Forelimb muscle (tissue), 1 donor: ENCODE data around the gene PPP1R1C. TPM values are rescaled to one million over a fixed set of nuclear protein-coding genes. Genes with fewer than 3 reads are reported as not detected.

Experiments used
- DNase-seq: peaks from one replicate; pipeline ENCODE4 v3.0.0-alpha.2; 2013; ENCODE audit warnings: low read depth
- polyA plus RNA-seq: library from polyadenylated mRNA; unstranded; fragments of 120-200 nt; gene quantifications from one replicate; pipeline ENCODE4 v1.2.1, GENCODE V29; 2013; ENCODE audit not compliant: insufficient read length

The PPP1R1C gene
- polyA plus RNA-seq, 1 donor, result 0.34 TPM

DNA sequence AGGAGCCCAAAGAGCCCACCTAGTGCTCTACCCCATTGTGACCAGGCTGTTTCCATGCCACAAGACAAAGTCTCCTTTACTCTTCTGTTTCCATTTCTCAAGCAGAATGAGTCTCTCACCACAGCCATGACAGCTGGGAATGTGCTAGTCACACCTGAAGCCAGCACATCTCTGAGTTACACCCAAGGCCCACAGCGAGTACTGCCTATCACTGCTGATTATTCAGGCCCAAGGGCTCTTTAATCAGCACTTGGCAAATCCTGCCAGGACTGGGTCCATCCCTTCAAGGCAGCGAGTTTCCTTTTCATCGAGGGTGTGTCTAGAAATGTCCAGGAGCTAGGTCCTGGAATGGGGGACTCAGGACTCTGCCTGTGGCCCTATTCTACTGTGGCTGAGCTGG lies 14.6 kb upstream of the PPP1R1C start:
- DNase-seq, result no peak

- no peak for DNase-seq
Observed at GRCh38 chr2:181972431-181973170, 13.1 kb upstream of the PPP1R1C start.

DNA sequence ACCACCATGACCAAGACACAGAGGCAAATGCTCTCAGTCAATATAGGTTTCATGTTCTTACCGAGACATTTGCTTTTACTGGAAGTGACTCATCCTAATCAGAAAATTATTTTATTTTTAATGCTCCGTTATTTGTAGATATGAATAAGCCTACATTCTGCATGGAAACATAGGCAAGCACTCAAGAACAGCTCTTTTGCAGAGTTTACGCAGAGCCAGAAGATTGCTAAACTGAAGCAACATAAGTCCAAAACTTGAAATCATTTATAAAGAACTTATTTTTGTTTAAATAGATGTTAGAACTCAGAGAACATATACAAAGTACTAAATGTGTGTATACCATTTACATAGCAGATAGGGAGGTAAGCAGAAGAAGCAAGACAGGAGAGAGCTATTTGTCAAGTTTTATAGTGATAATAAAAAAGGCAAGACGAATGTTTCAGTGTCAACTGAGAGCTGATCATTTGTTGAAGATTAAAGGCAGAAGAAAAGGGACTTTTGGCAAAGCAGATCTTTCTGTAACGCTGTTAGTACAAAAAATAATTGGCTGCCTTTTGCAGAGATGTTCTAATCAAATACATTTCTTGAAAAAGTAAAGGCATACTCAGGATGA lies 12.4 kb upstream of the PPP1R1C start:
- DNase-seq, result no peak

DNA sequence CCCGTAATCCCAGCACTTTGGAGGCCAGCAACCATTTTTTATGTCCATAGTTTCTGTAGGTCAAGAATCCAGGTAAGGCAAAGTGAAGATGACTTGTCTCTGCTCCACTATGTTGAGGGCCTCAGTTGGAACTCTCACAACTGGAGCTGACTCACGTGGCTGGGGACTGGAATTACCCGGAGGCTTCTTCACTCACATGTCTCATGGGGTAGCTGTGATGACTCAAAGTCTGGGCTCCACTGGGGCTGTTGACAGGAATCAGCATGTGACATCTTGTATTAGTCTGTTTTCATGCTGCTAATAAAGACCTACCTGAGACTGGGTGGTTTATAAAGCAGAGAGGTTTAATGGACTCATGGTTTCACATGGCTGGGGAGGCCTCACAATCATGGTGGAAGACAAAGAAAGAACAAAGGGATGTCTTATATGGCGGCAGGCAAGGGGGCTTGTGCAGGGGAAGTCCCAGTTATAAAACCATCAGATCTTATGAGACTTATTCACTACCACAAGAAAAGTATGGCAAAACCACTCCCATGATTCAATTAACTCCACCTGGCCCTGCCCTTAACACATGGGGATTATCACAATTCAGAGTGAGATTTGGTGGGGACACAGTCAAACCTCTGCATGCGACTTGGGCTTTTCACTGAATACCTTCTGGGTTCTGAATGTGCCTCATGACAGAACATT lies 7.8 kb upstream of the PPP1R1C start:
- no peak for DNase-seq

DNA sequence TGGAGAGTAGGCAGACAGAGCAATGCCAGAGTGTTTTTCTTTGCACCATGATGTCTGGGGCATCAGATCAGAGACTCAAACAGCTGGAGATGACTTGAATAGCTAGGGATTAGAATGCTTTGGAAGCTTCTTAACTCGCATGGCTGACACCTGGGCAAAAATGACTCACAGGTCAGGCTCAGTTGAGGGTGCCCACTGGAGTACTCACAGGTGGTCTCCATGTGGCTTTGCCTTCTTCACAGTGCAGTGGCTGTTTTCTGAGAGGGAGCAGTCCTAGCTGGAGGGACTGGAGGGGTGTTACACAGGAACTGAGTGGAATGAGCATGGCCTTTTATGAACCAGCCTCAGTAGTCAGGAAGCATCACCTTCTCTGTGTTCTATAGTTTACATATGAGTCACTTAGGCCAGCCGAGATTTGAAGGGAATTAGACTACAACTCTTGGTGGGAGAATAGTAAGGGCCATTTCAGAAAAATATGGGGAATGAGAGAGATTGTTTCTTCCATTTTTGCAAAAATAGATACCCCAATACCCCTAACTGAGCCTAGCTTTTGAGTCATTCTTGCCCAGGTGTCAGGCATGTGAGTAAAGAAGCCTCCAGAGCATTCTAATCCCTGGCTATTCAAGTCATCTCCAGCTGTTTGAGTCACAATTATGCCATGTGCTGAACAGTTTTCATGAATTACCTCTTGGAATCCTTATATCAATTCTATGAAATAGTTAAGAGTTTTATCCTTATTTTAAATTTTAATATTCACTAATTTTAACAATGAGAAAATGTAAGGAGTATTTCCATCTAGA lies 7.1 kb upstream of the PPP1R1C start:
- DNase-seq, result no peak

DNA sequence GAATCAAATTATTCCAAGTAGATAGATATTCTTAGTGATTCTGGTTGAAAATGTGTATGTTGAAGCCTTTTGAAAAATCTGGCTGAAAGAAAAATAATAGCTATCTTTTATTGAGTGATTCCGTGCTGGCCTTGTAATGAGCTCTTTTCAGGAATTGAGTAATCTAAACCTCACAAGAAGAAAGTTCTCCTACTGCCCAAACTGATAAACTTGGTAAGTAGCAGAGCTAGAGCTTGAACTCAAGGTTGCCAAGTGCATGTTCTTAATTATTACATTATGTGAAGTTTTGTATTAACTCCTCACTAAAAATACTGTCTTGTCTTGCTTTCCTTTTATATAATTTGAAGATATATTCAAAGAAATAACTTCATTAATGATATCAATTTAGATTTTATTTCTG lies 1.6 kb upstream of the PPP1R1C start:
- DNase-seq, result no peak

DNA sequence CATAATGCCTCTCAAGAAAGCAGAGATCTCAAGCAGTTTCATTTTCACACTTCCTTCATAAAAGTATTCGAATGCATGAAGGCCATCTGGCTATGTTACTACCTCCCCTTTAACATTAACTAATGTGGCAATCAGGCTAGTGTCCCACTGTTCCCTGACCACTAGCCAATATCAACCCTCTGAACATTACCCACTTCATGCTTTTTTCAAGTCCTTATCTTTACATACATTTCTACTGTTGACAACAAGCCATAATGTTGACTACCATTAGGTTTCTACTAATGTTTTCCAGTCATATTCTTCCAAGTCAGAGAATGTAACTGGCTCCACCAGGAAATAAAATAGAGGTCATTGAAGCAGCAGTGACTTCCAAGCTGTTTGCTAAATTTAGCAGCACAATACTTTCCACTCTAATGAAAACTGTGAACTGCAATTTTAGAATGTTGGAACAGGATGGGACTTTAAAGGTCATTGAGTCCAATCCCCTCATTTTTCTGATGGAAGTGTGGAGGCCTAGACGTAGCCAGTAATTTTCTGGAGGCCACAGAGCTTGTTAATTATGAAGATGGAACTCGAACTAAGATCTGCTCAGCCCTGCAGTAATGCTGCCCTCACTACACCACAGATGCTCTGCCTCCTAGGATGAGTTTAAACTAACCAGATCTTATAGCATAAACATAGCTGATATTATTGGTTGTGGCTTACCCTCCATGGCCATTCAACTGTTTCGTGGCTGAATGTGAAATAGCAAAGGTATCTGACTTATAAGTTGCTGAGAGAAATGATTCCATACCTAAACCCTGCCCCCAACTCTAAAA lies 630 bp upstream of the PPP1R1C start:
- peak; percentile 14 for DNase-seq

DNA sequence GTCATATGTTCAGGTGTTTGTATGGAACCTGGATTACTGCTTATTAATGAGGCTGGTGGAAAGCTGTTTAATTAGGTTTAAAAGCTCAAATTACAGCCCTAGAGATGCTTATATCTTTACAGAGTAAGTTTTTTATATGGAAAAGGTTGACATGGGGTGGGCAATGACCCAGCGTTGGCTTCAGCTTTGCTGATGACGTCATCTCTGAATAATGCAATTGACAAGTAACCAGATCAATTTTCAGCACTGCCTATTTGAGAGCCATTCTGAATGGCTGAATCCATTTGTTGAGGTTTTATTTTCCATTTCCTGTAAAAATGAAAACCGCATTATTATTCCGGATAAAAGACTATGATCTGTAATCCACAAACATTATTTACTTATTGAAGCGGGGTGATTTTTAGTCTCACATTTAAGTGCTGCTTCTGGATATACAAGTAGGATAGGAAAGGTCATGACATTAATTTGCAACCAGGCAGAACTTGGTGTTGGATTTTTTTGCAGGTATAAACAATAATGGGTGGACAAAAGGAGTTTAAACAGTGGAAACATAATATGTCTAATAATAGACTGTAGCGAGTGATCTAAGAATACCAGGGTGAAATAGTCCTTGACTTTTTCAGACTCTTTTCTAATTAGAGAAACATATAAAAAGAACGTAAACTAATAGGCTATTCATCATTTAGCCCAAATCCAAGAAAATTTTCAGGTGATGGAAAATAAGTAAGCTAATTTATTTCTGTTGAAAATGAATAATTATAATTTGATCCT lies 2.7 kb downstream of the PPP1R1C start:
- DNase-seq, result no peak

DNA sequence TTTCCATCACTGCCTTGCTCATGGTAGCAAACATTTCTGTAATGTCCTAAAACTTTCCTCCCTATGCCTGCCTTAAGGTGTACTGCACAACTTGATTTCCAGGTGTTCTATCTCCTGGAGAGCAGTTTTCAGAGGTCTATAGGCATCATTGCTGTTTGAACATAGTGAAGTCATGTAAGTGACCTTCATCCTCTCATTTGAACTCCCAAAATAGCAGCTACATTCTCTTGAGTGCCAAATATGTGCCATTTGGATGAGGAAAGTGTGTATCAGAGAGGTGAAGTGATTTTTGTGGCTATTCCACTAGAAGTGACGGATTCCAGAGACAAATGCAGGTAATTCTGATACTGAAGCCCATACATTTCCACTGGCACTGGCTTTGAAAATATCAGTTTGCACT lies 3.4 kb downstream of the PPP1R1C start:
- no peak for DNase-seq

GRCh38 chr2:181991171-181991885 lies 5.7 kb downstream of the PPP1R1C start:
- no peak for DNase-seq

DNA sequence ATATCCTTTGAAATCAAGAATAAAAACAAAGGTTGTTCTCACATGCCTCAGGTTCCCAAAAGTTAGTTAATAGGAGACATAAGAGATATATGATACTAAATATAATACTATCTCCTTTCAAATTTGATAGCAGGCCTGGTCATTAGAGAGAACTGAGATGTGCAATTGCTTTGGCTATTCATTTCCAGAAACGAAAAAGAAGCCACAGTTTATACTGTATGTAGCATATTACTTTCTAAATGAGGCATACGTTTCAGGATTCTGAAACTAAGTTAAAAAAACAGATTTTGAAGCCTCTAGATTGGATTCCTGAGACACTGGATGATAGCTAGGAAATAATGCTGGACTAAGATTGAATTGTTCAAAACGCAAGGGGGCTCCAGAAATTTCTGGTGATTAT lies 7.1 kb downstream of the PPP1R1C start:
- DNase-seq, result no peak

DNA sequence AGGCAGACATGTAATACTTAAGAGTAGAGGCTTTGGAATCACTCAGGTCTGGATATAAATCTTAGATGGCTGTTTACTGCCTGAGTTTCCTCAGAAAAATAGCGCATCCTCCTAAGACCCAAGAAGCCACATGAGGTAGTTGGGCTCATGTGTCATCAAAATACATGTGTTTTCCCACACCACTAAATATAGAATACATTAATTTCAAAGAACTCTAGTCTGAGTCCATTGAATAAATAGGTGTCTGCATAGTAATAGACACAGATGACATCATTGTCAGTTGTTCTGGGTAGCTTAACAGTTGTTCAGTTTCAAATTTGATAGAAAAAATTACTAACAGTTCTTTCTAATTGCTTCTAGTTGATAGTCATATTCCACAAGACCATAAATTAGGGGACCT lies 9.6 kb downstream of the PPP1R1C start:
- no peak for DNase-seq

DNA sequence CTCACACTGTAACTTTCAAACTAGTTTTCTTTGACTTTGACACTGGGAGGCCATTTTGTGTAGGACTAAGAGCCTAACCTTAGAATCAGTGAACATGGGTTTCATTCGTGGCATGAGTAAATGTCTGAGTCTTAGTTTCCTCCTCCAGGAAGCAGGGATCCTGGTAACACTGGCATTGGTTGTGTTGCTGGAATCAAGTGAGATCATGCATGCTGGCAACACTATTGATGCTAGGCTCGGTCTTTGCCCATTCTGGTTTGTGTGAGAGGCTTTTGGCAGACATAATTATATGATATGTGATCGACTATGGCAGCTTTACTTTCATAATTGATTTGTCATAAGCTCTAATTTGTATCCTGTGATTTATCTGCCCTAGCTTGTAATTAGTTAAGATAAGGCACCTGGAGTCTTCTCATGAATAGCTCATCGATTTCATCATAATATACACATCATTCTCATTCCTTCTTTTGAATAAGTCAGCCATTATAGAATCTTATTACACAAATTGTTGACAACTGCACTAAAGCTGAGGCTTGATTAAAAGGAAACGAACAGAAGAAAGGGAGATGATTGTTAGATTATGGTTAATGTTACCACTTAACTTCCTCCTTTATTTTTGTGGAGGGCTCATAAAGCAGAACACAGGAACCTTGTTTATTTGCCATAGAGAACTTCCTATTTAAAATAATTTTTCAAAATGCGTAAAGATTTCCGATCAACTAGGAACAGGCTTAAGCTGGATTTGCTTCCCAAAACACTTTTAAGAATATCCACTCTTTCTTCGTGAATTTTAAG lies 12.6 kb downstream of the PPP1R1C start:
- DNase-seq, result no peak

GRCh38 chr2:181998891-181999654 lies 13.4 kb downstream of the PPP1R1C start:
- DNase-seq, result no peak

DNA sequence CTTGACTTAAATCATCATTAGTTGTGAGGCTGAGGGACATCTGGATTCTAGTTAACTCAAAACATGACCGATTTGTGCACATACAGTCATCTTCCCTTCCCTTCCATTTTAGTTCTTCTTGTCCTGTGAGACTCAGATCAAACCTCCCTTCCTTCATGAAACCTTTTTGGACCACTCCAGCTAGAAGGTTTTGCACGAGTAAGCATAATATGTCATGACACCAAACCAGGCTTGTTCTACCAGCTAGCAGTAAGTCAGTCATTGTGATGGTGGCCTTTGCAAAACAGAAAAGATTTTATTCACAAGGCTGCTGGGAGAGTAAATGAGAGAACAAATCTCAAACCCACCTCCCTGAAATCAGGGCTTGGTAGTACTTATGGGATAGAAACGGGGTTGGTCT lies 14.3 kb downstream of the PPP1R1C start:
- DNase-seq, result no peak

- DNase-seq, result no peak
Observed at GRCh38 chr2:182004945-182005520, 19.4 kb downstream of the PPP1R1C start.

- DNase-seq, result no peak
Observed at GRCh38 chr2:182006595-182007341, 21.1 kb downstream of the PPP1R1C start.
